Body of pancreas (tissue), 4 donors: ENCODE measurements around the gene KDM4B. TPM values are rescaled to one million over a fixed set of nuclear protein-coding genes. Genes with fewer than 3 reads are reported as not detected.

Source experiments
- ATAC-seq: fragments of 150-250 bp; one replicate; pipeline ENCODE4 v1.9.1; 2016
- DNase-seq, 4 donors: peaks; one replicate each; pipeline ENCODE4 v3.0.0-alpha.2; 2019
- H3K27ac ChIP-seq, 4 donors: fragments of 200-600 bp; sonication (generic); 1 replicate in 3 of 4; 2 replicates in 1 of 4; pipeline versions ENCODE4 v1.5.1 to v1.6.1; 2016 to 2019; ENCODE audit warnings: mild to moderate bottlenecking in 1 of 4, mixed read lengths in 1 of 4, moderate library complexity in 1 of 4
- H3K27me3 ChIP-seq, 2 donors: fragments of 200-600 bp; sonication (generic); one replicate each; pipeline ENCODE4 v1.6.0; 2016; ENCODE audit warnings: mild to moderate bottlenecking in 1 of 2
- H3K36me3 ChIP-seq, 2 donors: fragments of 200-600 bp; sonication (generic); replicated peaks in 1 of 2; 2 replicates each; pipeline ENCODE4 v1.5.1; 2016; ENCODE audit warnings: low read depth in 2 of 2; ENCODE audit not compliant: insufficient read depth in 1 of 2
- H3K4me1 ChIP-seq: fragments of 200-600 bp; sonication (generic); one replicate; pipeline ENCODE4 v1.6.0; 2016
- H3K4me3 ChIP-seq, 2 donors: fragments of 200-600 bp; sonication (generic); 1 replicate in 1 of 2; 2 replicates in 1 of 2; pipeline ENCODE4 v1.5.1; 2016 to 2019
- H3K9me3 ChIP-seq, 3 donors: fragments of 200-600 bp; sonication (generic); 1 replicate in 2 of 3; 2 replicates in 1 of 3; pipeline ENCODE4 v1.5.1; 2016
- CTCF ChIP-seq, 7 experiments: fragments of 450-650 bp in 4 of 7; fragments of 200-600 bp in 3 of 7; sonication (generic) in 3 of 7; IDR thresholded peaks; one replicate each; pipeline ENCODE4 v1.5.1; 2016 to 2019; ENCODE audit warnings: antibody characterized with exemption in 7 of 7
- POLR2A ChIP-seq, 3 donors: fragments of 450-650 bp; IDR thresholded peaks; one replicate each; pipeline ENCODE4 v1.6.1; 2016; ENCODE audit warnings: antibody characterized with exemption in 3 of 3, mild to moderate bottlenecking in 2 of 3
- WGBS, 2 donors: methylation state at CpG; one replicate each; pipeline ENCODE4 v1.1.5; 2017; 5-methylcytosine and 5-hydroxymethylcytosine counted together
- intact Hi-C: fragments of 100-400 bp; cut with DNase I; formaldehyde crosslinking; loops from one replicate; pipeline ENCODE4 v1.15.1; 2023
- total RNA-seq, 2 donors: library from RNA; depleted of rRNA; stranded (reverse); fragments of >200 nt; gene quantifications; one replicate each; pipeline ENCODE4 v1.1.0, GENCODE V29; 2016

KDM4B gene
- total RNA-seq, 2 donors from 2014 or later: 18.9 to 35.3 TPM

DNA sequence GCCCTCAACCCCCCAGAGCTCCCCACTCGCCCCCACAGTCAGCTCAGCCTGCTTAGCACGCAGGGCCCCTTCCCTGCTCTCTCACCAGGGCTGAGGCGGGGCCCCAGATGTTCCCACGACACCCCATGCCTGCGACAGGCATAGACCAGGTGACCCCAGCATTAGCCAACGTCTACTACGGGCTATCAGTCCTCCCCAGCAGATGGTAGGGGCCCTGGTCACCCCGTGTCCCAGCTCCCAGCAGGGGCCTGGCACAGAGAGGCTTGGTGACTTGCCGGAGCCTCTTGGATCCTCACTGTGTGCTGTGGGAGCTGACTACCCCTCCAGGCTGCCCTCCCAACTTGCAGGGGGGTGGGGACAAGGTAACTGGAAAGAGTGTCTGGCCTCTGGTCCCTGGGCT lies 80.6 kb downstream of the KDM4B start:
- TF ChIP-seq CTCF (IDR thresholded peaks at IDR 0.05) (no peak), POLR2A (IDR thresholded peaks at IDR 0.05) (no peak)
- ATAC-seq (no peak), DNase-seq (no peak)
- H3K36me3 ChIP-seq: no peaks in the 10 kb centered on the region
- intact Hi-C loops: loop anchor here (10.0 kb wide), 1 partner anchor 535 kb away; no protein-coding TSS in a partner anchor
- H3K4me3 ChIP-seq: no peak overlapping the region
- H3K4me1 ChIP-seq: peaks cover 37% of the 10 kb centered on the region
- H3K27ac ChIP-seq: no peak overlapping the region
- H3K9me3 ChIP-seq: no peaks in the 10 kb centered on the region
- 85 to 100% methylated on average over 1 to 9 of the region's 9 CpGs for WGBS, 2 donors
- H3K27me3 ChIP-seq: no peaks in the 10 kb centered on the region

GRCh38 chr19:5050067-5050656 lies 81.2 kb downstream of the KDM4B start:
- WGBS, 2 donors: 91 to 92% methylated on average over 13 to 16 of the region's 16 CpGs
- Histone ChIP-seq H3K36me3 (no peaks in the 10 kb centered on the region), H3K4me3 (no peak overlapping the region), H3K27ac (no peak overlapping the region), H3K4me1 (peaks cover 37% of the 10 kb centered on the region), H3K9me3 (no peaks in the 10 kb centered on the region), H3K27me3 (no peaks in the 10 kb centered on the region)
- no peak for DNase-seq
- ATAC-seq: no peak
- TF ChIP-seq CTCF (IDR thresholded peaks at IDR 0.05): no peak
- intact Hi-C loops: loop anchor here (5.0 kb wide), 1 partner anchor 102 kb away; no protein-coding TSS in a partner anchor

GRCh38 chr19:5050905-5051304 lies 82.0 kb downstream of the KDM4B start:
- DNase-seq (no peak), ATAC-seq (no peak)
- 93 to 94% methylated on average over 11 to 14 of the region's 16 CpGs for WGBS, 2 donors
- Histone ChIP-seq H3K27ac (no peak overlapping the region), H3K27me3 (no peaks in the 10 kb centered on the region), H3K4me3 (no peak overlapping the region), H3K4me1 (peaks cover 33% of the 10 kb centered on the region), H3K36me3 (no peaks in the 10 kb centered on the region), H3K9me3 (no peaks in the 10 kb centered on the region)
- TF ChIP-seq POLR2A (IDR thresholded peaks at IDR 0.05) (no peak), CTCF (IDR thresholded peaks at IDR 0.05) (no peak)
- intact Hi-C loops: loop anchor here (5.0 kb wide), 1 partner anchor 101 kb away; no protein-coding TSS in a partner anchor

DNA sequence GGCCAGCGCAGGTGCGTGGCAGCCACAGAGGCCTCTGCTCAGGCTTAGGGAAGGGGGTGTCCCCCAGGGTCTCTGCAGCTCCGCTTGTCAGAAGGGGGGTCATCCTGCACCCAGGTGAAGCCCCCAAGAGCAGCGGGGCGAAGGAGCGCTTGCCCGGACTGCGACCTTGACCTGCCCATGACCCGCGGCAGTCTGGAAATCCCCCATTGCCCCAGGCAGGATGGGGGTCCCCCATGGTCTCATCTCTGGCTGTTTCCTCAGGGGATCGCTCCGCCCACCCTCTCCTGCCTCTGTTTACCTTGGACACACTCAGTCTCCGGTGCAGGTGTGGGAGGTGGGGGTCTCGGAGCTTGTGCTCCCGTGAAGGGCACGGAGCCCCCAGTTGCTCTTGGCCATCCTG lies 82.7 kb downstream of the KDM4B start:
- peaks cover 26% of the 10 kb centered on the region for H3K4me1 ChIP-seq
- no peaks in the 10 kb centered on the region for H3K27me3 ChIP-seq
- H3K27ac ChIP-seq: no peak overlapping the region
- DNase-seq (no peak), ATAC-seq (no peak)
- WGBS, 2 donors: 80 to 96% methylated on average over 1 to 15 of the region's 16 CpGs
- TF ChIP-seq CTCF (IDR thresholded peaks at IDR 0.05) (no peak), POLR2A (IDR thresholded peaks at IDR 0.05) (no peak)
- H3K36me3 ChIP-seq: no peaks in the 10 kb centered on the region
- H3K4me3 ChIP-seq: no peak overlapping the region
- H3K9me3 ChIP-seq: no peaks in the 10 kb centered on the region
- intact Hi-C loops: loop anchor here (5.0 kb wide), 1 partner anchor 101 kb away; no protein-coding TSS in a partner anchor

GRCh38 chr19:5052515-5052914 lies 83.6 kb downstream of the KDM4B start:
- ATAC-seq (no peak), DNase-seq (no peak)
- Histone ChIP-seq H3K4me1 (peaks cover 17% of the 10 kb centered on the region), H3K9me3 (no peaks in the 10 kb centered on the region), H3K27me3 (no peaks in the 10 kb centered on the region), H3K36me3 (no peaks in the 10 kb centered on the region), H3K27ac (no peak overlapping the region), H3K4me3 (no peak overlapping the region)
- WGBS, 2 donors: 96% methylated on average over 10 of the region's 13 CpGs; no CpG with 5 or more reads in 1 of the 2 donors
- intact Hi-C loops: loop anchor here (5.0 kb wide), 1 partner anchor 100 kb away; no protein-coding TSS in a partner anchor
- TF ChIP-seq CTCF (IDR thresholded peaks at IDR 0.05) (peak in 1 of 7 experiments; percentile 4), POLR2A (IDR thresholded peaks at IDR 0.05) (no peak)
